ENCODE measurements around the gene HDGFL2.
A peak's percentile ranks its signal among the peaks of the same experiment; 100 is the strongest.
"Not testable (repeated sequence)": the region's sequence is repeated elsewhere in the genome, so short reads cannot be mapped to it uniquely, and the experiment has no call there.

The HDGFL2 gene

DNA sequence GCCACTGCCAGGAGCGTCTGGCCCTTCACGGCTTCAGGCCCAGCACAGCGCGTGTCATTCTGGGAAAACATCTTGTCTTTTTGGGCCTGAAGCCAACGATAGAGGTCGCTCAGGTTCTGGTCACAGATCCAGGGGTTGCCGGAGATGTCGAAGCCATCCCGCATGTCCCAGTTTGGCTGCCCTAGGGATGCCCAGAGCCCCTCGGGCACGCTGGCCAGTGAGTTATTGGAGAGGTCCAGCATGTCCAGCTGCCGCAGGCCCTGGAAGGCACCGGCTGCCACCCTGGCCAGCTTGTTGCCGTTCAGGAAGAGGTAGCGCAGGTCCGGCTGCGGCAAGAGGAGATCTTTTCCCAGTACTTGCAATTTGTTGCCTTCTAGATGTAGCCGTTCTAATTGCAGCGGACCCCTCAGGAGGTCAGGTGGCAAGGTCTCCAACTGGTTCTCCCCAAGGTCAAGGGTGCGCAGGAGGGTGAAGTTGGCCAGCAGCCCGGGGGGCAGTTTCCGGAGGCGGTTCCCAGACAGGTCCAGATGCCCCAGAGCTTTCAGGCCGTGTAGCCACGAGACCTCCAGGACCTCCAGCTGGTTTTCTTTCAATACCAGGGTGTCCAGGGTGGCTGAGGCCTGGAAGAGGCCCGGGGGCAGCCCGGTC, 66.0 kb downstream of the HDGFL2 start:
- no peak for DNase-seq

- no peak for DNase-seq
Observed at GRCh38 chr19:4538601-4538954, 66.5 kb downstream of the HDGFL2 start.

- DNase-seq = no peak
Observed at GRCh38 chr19:4539169-4539692, 67.1 kb downstream of the HDGFL2 start.

DNA sequence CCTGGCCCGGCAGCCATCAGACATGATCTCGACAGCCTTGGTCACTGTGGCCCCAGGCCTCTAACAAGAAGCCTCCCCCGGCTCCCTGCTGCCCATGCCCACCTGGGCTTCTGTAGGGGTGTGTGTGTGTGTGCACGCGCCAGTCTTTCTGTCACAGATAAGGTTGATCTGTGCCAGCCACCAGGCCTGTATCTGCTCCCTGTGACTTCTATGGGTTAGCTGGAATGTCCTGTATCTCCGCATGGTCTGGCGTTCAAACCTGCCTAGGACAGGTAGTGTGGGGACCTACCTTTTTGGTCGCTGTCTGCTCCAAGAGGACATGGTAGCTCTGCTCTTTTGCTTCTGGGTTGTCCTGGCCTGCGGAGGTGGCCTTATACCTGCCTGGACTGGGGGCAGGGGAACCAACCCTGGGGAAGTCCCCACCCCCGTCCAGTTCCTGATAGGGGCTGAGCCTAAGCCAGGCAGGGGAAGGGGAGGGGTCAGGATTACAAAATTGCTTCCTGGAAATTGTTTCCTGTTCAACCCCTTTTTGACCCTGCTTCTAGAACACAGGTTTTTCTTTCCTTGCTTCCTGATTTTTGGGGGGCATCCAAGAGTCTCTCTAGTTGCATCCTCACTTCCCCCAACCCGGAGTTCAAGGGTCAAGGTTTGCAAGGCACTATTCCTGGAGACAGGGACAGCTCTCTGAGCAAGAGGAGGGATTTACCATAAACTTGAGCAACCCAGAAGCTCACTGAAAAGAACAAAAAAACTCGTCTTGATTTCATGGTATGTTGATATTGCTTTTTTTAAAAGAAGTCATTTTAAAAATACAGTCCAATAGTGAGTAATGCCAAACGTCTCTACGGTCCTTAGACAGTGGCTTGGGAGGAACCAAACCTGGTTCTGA, 67.8 kb downstream of the HDGFL2 start, which contains the start of gene LRG1:
TSS of gene LRG1 (minus strand) at position 344 of the 889 bp plus-strand sequence. CDS start at position 321, 23 bp downstream.
- DNase-seq = peak; percentile 29

DNA sequence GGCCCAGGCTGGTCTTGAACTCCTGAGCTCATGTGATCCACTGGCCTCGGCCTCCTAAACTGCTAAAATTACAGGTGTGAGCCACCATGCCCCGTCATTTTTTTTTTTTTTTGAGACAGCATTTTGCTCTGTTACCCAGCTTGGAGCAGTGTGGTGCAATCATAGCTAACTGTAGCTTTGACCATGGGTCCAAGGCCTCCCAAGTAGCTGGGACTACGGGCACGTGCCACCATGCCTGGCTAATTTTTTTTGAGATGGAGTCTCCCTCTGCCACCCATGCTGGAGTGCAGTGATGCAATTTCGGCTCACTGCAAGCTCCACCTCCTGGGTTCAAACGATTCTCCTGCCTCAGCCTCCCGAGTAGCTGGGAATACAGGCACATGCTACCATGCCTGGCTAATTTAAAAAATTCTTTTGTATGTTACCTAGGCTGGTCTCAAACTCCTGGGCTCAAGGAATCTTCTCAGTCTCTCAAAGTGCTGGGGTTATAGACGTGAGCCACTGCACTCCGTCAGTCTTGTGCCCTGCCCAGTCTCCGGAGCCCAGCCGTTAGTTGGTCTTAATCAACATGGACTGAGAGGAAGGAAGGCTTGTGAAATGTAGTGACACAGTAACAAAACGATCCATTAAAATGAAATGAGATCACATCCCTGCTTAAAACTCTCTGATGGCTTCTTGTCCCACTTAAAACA, 69.2 kb downstream of the HDGFL2 start:
- DNase-seq = no peak

DNA sequence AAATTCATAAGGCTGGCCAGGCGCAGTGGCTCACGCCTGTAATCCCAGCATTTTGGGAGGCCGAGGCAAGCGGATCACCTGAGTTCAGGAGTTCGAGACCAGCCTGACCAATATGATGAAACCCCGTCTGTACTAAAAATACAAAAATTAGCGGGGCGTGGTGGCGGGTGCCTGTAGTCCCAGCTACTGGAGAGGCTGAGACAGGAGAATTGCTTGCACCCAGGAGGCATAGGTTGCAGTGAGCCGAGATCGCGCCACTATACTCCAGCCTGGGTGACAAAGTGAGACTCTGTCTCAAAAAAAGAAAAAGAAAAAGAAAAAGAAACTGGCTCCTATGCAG, 69.7 kb downstream of the HDGFL2 start:
- not testable (repeated sequence) for DNase-seq

GRCh38 chr19:4542896-4543841, 71.1 kb downstream of the HDGFL2 start:
- DNase-seq = no peak

GRCh38 chr19:4543842-4544647, 71.9 kb downstream of the HDGFL2 start:
- no peak for DNase-seq

DNA sequence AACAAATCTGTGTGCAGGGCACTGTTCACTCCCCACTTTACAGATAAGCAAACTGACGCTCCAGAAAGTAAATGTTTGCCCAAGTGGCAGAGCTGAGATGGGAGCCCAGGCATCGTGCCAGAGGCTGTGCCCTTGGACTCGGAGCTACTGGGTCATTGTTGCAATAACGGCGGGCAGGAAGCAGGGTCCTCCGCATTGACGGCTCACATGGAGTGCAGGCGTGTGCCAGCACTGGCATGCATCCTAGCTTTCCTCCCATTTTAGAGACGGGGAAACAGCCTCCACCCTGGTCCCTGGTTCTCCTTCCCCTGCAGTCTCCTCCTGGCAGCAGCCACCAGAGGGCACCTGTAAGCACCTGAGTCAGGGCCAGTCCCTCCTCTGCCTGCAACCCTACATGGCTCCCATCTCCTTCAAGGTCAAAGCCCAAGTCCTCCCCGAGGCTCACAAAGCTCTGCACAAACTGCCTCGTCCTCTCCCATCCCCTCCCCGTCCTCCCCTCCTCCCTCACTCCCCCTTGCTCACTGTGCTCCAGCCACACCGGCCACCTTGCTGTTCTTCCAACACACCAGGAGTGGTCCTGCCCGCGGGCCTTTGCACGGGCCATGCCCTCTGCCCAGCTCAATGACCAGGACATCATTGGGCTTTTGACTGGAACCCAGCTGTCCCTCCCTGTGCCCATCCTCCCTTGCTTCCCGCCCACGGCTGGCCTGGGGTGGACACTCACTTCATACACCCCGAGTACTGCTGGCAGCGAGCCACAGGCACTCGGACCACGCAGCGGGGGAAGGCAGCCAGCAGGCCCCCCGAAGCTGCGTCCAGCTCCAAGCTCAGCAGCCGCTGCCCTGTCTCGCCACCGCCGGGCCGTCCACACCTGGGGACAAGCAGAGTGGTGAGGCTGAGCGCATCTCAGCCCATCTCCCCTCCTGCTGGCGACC, 75.5 kb downstream of the HDGFL2 start:
- DNase-seq = peak; percentile 34

DNA sequence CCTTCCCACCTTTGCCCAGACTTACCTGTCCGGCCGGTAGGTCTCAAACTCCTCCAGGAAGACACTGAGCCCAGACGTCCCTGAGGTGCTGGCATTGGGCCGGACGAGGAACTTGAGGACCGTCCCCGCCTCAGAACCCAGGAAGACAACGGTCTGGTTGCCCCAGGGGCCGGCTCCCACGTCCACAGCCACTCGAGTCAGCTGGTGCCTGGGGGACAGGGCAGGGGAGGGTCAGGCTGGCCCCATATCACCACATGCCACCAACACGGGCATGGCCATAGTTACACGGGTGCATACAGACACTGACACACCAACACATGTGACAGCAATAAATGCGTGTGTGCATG, 76.1 kb downstream of the HDGFL2 start:
- no peak for DNase-seq

DNA sequence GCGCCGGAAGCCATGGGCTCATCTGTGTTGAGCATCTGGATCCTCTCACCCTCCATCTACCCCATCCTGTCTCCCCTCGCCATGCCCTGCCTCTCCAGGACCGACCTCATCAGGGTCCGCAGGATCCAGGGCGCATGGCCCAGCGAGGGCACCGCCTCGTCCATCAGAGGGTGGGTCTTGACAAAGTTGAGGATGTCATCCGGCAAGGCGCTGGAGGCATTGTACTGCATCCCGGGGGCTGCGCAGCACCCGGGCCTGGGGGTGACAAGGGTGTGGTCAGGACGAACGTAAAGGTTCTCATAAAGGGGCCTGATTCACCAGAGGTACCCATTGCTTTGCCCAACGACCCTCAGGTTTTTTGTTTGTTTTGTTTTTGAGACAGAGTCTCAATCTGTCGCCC, 77.9 kb downstream of the HDGFL2 start:
- no peak for DNase-seq

GRCh38 chr19:4550479-4551050, 78.5 kb downstream of the HDGFL2 start:
- no peak for DNase-seq

Data from activated CD4-positive, alpha-beta T cell treated with anti-CD3 and anti-CD28 coated beads, Interleukin-10, Interleukin-2, amounts not matched to agents 100 ng/mL and 50 ng/mL, durations not matched to agents 16 hours and 8 hours (primary cell).